Thyroid gland (tissue), 4 donors: Measurements from ENCODE around the gene YAP1.

Source experiments
- CTCF ChIP-seq, 6 experiments: fragments of 200-600 bp in 3 of 6; fragments of 450-650 bp in 3 of 6; sonication (generic) in 3 of 6; IDR thresholded peaks; one replicate each; pipeline ENCODE4 v1.5.1; 2016 to 2019; ENCODE audit warnings: antibody characterized with exemption in 6 of 6, mild to moderate bottlenecking in 2 of 6, inconsistent platforms in 1 of 6, moderate library complexity in 1 of 6
- POLR2A ChIP-seq, 2 donors: fragments of 450-650 bp; IDR thresholded peaks; one replicate each; pipeline ENCODE4 v1.6.1; 2017; ENCODE audit warnings: antibody characterized with exemption in 2 of 2, mild to moderate bottlenecking in 2 of 2, moderate library complexity in 1 of 2

DNA sequence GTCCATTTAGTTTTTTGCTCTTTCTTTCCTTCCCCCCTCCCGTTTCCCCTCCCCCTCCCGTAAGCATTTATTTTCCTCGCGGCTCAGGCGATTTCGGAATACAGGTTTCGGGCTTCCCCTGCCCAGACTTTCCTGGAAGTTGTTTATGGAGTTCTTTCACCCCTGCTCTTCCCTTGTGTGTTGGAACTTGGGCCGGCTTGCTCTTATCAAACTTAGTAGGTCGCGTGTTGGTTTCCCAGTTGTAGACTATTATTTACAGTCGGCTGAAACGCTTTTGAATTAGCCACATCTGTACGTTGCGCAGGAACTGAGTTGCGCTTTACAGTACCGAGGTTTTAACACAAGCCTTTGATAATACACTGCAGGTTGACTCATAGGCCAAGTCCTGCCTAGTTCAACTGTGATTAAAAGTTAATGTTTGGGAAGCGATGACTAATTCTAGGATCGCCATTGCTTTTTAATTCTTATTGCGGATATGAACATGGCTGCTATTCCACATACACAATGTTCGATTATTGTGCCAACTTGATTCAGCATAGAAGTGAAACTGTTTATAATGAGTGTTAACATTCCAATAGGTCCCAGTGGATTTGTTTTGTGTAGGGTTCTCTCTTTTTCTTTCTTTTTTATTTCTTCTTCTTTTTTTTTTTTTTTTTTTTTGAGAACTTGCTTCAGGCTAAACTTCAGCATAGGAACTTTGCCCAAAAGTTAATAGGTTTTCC, 1.7 kb downstream of the YAP1 start:
- TF ChIP-seq POLR2A (IDR thresholded peaks at IDR 0.05) (no peak), CTCF (IDR thresholded peaks at IDR 0.05) (no peak)
